Left ventricle myocardium inferior (tissue), 1 donor: ENCODE measurements around the gene RHBDF2. TPM values are rescaled to one million over a fixed set of nuclear protein-coding genes. Genes with fewer than 3 reads are reported as not detected.

ENCODE experiments used
- DNase-seq: peaks from one replicate; pipeline ENCODE4 v3.0.0-alpha.2; 2020
- H3K27ac ChIP-seq: fragments of 200-600 bp; replicated peaks from 2 replicates; pipeline ENCODE4 v1.8.0; 2021
- H3K27me3 ChIP-seq: fragments of 200-600 bp; 2 replicates; pipeline ENCODE4 v1.8.0; 2021; ENCODE audit warnings: low read depth
- H3K36me3 ChIP-seq: fragments of 200-600 bp; 2 replicates; pipeline ENCODE4 v1.8.0; 2021
- H3K4me1 ChIP-seq: fragments of 200-600 bp; 2 replicates; pipeline ENCODE4 v1.8.0; 2021
- H3K4me3 ChIP-seq: fragments of 200-600 bp; 2 replicates; pipeline ENCODE4 v1.8.0; 2021; ENCODE audit warnings: mild to moderate bottlenecking, moderate library complexity
- H3K9me3 ChIP-seq: fragments of 200-600 bp; replicated peaks from 2 replicates; pipeline ENCODE4 v1.8.0; 2021
- CTCF ChIP-seq: fragments of 200-600 bp; IDR thresholded peaks from 2 replicates; pipeline ENCODE4 v1.8.0; 2021; ENCODE audit warnings: antibody characterized with exemption, mild to moderate bottlenecking, borderline replicate concordance
- intact Hi-C: fragments of 100-400 bp; cut with micrococcal nuclease; formaldehyde crosslinking; loops from one replicate; pipeline ENCODE4 v1.11.0; 2022
- total RNA-seq: library from RNA; stranded (reverse); fragmentation: NEBNext Ultra II Directional; extraction: Animal tissue kit (Norgen Biotek cat#: 25700); gene quantifications from one replicate; pipeline ENCODE4 v1.2.1, GENCODE V29; 2021
- donor health status: DM: no; HTN: yes; CAD: no; lungs with severe emphysema.

RHBDF2 gene
- total RNA-seq, 1 donor from 2014 or later, result 13.8 TPM

- H3K4me3 ChIP-seq, result no peak overlapping the region
- no peaks in the 10 kb centered on the region for H3K4me1 ChIP-seq
- H3K27ac ChIP-seq, result no peak overlapping the region
- no peaks in the 10 kb centered on the region for H3K27me3 ChIP-seq
- TF ChIP-seq CTCF, result no peak
- DNase-seq, result no peak
- no peaks in the 10 kb centered on the region for H3K36me3 ChIP-seq
- intact Hi-C loops, result loop anchor here (10.0 kb wide), 1 partner anchor 55 kb away; no protein-coding TSS in a partner anchor
- H3K9me3 ChIP-seq, result no peaks in the 10 kb centered on the region
These were observed 41.5 kb downstream of the RHBDF2 start for GRCh38 chr17:76459674-76460073.

- no peaks in the 10 kb centered on the region for H3K27me3 ChIP-seq
- no peak overlapping the region for H3K4me3 ChIP-seq
- H3K4me1 ChIP-seq, result no peaks in the 10 kb centered on the region
- peak; percentile 68 for TF ChIP-seq CTCF
- intact Hi-C loops, result loop anchor here (10.0 kb wide), 1 partner anchor 54 kb away; no protein-coding TSS in a partner anchor
- H3K27ac ChIP-seq, result no peak overlapping the region
- H3K36me3 ChIP-seq, result no peaks in the 10 kb centered on the region
- H3K9me3 ChIP-seq, result no peaks in the 10 kb centered on the region
- peak; percentile 58 for DNase-seq
These were observed 42.4 kb downstream of the RHBDF2 start for GRCh38 chr17:76458580-76459490.

- intact Hi-C loops, result loop anchor here (10.0 kb wide), 1 partner anchor 49 kb away; no protein-coding TSS in a partner anchor
- H3K27ac ChIP-seq, result peak overlapping the region; percentile 94
These were observed 47.8 kb downstream of the RHBDF2 start for GRCh38 chr17:76453431-76453743.

GRCh38 chr17:76452660-76453430, 48.4 kb downstream of the RHBDF2 start, which contains the start of gene UBE2O:
Gene UBE2O (minus strand): TSS chr17:76453152. CDS start chr17:76453141, 11 bp downstream.
- H3K27me3 ChIP-seq, result no peaks in the 10 kb centered on the region
- peak within 1 kb of the TSS; percentile 94 for H3K27ac ChIP-seq
- peaks cover 51% of the 10 kb centered on the region for H3K4me1 ChIP-seq
- H3K36me3 ChIP-seq, result no peaks in the 10 kb centered on the region
- H3K4me3 ChIP-seq, result peak within 1 kb of the TSS; percentile 99
- DNase-seq, result peak; percentile 90
- no peaks in the 10 kb centered on the region for H3K9me3 ChIP-seq
- TF ChIP-seq CTCF, result peak; percentile 46
- intact Hi-C loops, result loop anchor here (10.0 kb wide), 1 partner anchor 48 kb away; no protein-coding TSS in a partner anchor

More at GRCh38 chr17:76453431-76453743, 47.8 kb downstream of the RHBDF2 start:
- Histone ChIP-seq H3K4me3 (peak overlapping the region; percentile 99), H3K4me1 (peaks cover 45% of the 10 kb centered on the region), H3K9me3 (no peaks in the 10 kb centered on the region), H3K27me3 (no peaks in the 10 kb centered on the region), H3K36me3 (no peaks in the 10 kb centered on the region)
- no peak for TF ChIP-seq CTCF
- no peak for DNase-seq

GRCh38 chr17:76452127-76452659, 49.0 kb downstream of the RHBDF2 start:
- peak overlapping the region; percentile 99 for H3K4me3 ChIP-seq
- H3K27ac ChIP-seq, result peak overlapping the region; percentile 94
- H3K27me3 ChIP-seq, result no peaks in the 10 kb centered on the region
- no peaks in the 10 kb centered on the region for H3K36me3 ChIP-seq
- no peaks in the 10 kb centered on the region for H3K9me3 ChIP-seq
- peaks cover 57% of the 10 kb centered on the region for H3K4me1 ChIP-seq
- intact Hi-C loops, result loop anchor here (10.0 kb wide), 1 partner anchor 47 kb away; no protein-coding TSS in a partner anchor
- TF ChIP-seq CTCF, result no peak
- no peak for DNase-seq
